ENCODE results near the gene PKMYT1.

PKMYT1 gene

GRCh38 chr16:2992383-2993081 is 12.3 kb upstream of the PKMYT1 start:
- no peak overlapping the region for H3K4me2 ChIP-seq (ENCODE audit: low read length)
- H3K79me2 ChIP-seq (ENCODE audit: control insufficient read depth, insufficient read depth, low read length), result no peaks in the 10 kb centered on the region
- no peak overlapping the region for H4K5ac ChIP-seq (ENCODE audit: low read length)
- H2BK120ac ChIP-seq (ENCODE audit: low read depth, low read length), result no peak overlapping the region
- no peak overlapping the region for H3K23ac ChIP-seq (ENCODE audit: low read length)
- no peak overlapping the region for H3K4me3 ChIP-seq (ENCODE audit: low read length)
- no CpG with 5 or more reads among the region's 14 CpGs for WGBS (ENCODE audit: extremely low coverage, insufficient coverage, low lambda C conversion rate)
- no peaks in the 10 kb centered on the region for H3K79me1 ChIP-seq (ENCODE audit: low read length)
- no peaks in the 10 kb centered on the region for H3K4me1 ChIP-seq (ENCODE audit: control insufficient read depth, low read depth, low read length)
- H2BK15ac ChIP-seq (replicated peaks; ENCODE audit: low read depth), result no peak overlapping the region
- H3K36me3 ChIP-seq (ENCODE audit: control insufficient read depth, insufficient read depth, low read length), result no peaks in the 10 kb centered on the region
- no peak overlapping the region for H3K27ac ChIP-seq (ENCODE audit: low read depth, low read length)
- DNase-seq, result no peak
- H4K8ac ChIP-seq (ENCODE audit: low read depth, low read length), result no peak overlapping the region
- no peak overlapping the region for H3K4ac ChIP-seq (ENCODE audit: low read depth, low read length)
- no peak overlapping the region for H3K56ac ChIP-seq (ENCODE audit: low read length)
- H2AK5ac ChIP-seq (ENCODE audit: low read length), result no peak overlapping the region
- no peak overlapping the region for H3K18ac ChIP-seq (ENCODE audit: low read length)
- no peak overlapping the region for H2BK5ac ChIP-seq (ENCODE audit: low read length)
- no peaks in the 10 kb centered on the region for H3K27me3 ChIP-seq (ENCODE audit: insufficient read depth, low read length, poor library complexity)
- no peak overlapping the region for H3K9ac ChIP-seq (ENCODE audit: low read length)

- Histone ChIP-seq H3K56ac (ENCODE audit: low read length) (no peak overlapping the region), H2BK15ac (replicated peaks; ENCODE audit: low read depth) (no peak overlapping the region), H3K79me1 (ENCODE audit: low read length) (no peaks in the 10 kb centered on the region), H3K36me3 (ENCODE audit: control insufficient read depth, insufficient read depth, low read length) (no peaks in the 10 kb centered on the region), H4K8ac (ENCODE audit: low read depth, low read length) (no peak overlapping the region), H4K5ac (ENCODE audit: low read length) (no peak overlapping the region), H3K27me3 (ENCODE audit: insufficient read depth, low read length, poor library complexity) (no peaks in the 10 kb centered on the region), H3K27ac (ENCODE audit: low read depth, low read length) (no peak overlapping the region), H3K18ac (ENCODE audit: low read length) (no peak overlapping the region), H3K23ac (ENCODE audit: low read length) (no peak overlapping the region), H2AK5ac (ENCODE audit: low read length) (no peak overlapping the region), H3K79me2 (ENCODE audit: control insufficient read depth, insufficient read depth, low read length) (no peaks in the 10 kb centered on the region), H2BK120ac (ENCODE audit: low read depth, low read length) (no peak overlapping the region), H3K4me3 (ENCODE audit: low read length) (no peak overlapping the region), H3K4me1 (ENCODE audit: control insufficient read depth, low read depth, low read length) (no peaks in the 10 kb centered on the region), H3K4ac (ENCODE audit: low read depth, low read length) (no peak overlapping the region), H3K9ac (ENCODE audit: low read length) (no peak overlapping the region), H3K4me2 (ENCODE audit: low read length) (no peak overlapping the region), H2BK5ac (ENCODE audit: low read length) (no peak overlapping the region)
- WGBS (ENCODE audit: extremely low coverage, insufficient coverage, low lambda C conversion rate), result no CpG with 5 or more reads among the region's 12 CpGs
- DNase-seq, result no peak
Observed at GRCh38 chr16:2991566-2992261, 11.5 kb upstream of the PKMYT1 start.

- Histone ChIP-seq H3K79me2 (ENCODE audit: control insufficient read depth, insufficient read depth, low read length) (no peaks in the 10 kb centered on the region), H2BK120ac (ENCODE audit: low read depth, low read length) (no peak overlapping the region), H2AK5ac (ENCODE audit: low read length) (no peak overlapping the region), H4K5ac (ENCODE audit: low read length) (no peak overlapping the region), H3K4me2 (ENCODE audit: low read length) (no peak overlapping the region), H2BK5ac (ENCODE audit: low read length) (no peak overlapping the region), H3K4me3 (ENCODE audit: low read length) (no peak overlapping the region), H3K36me3 (ENCODE audit: control insufficient read depth, insufficient read depth, low read length) (no peaks in the 10 kb centered on the region), H3K18ac (ENCODE audit: low read length) (no peak overlapping the region), H3K56ac (ENCODE audit: low read length) (peak overlapping the region; percentile 42), H3K9ac (ENCODE audit: low read length) (peak overlapping the region; percentile 16), H3K4me1 (ENCODE audit: control insufficient read depth, low read depth, low read length) (no peaks in the 10 kb centered on the region), H3K23ac (ENCODE audit: low read length) (no peak overlapping the region), H3K4ac (ENCODE audit: low read depth, low read length) (no peak overlapping the region), H4K8ac (ENCODE audit: low read depth, low read length) (no peak overlapping the region), H3K27me3 (ENCODE audit: insufficient read depth, low read length, poor library complexity) (no peaks in the 10 kb centered on the region), H3K27ac (ENCODE audit: low read depth, low read length) (no peak overlapping the region), H2BK15ac (replicated peaks; ENCODE audit: low read depth) (no peak overlapping the region), H3K79me1 (ENCODE audit: low read length) (no peaks in the 10 kb centered on the region)
- no CpG with 5 or more reads among the region's 10 CpGs for WGBS (ENCODE audit: extremely low coverage, insufficient coverage, low lambda C conversion rate)
- no peak for DNase-seq
Observed at GRCh38 chr16:2990891-2991290, 10.6 kb upstream of the PKMYT1 start.

DNA sequence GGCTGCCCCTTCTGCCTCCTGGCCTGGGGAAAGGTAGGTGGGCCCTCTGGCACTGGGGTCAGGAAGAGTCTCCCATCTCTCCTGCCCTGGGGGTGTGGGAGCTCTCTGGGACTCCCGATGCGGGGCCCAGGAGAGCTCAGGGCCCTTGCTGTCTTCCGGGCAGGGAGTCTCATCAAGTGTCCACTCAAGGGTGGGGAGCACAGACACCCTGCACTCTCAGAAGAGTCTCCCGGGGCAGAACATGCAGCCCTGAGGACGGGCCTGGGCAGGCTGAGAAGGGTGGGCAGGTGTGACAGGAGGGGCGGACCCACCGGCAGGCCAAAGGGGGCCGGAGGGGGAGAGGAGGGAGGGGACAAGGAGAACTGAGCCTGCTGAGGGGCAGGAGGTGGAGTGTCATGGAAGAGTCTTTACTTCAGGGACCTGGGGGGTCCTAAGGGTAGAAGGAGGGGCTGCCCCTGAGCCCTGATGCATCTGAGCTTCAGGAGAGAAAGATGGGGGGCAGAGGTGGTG is 8.4 kb upstream of the PKMYT1 start:
- no peak overlapping the region for H3K4ac ChIP-seq (ENCODE audit: low read depth, low read length)
- H4K8ac ChIP-seq (ENCODE audit: low read depth, low read length), result no peak overlapping the region
- no peak overlapping the region for H3K9ac ChIP-seq (ENCODE audit: low read length)
- H2AK5ac ChIP-seq (ENCODE audit: low read length), result no peak overlapping the region
- no peak overlapping the region for H2BK5ac ChIP-seq (ENCODE audit: low read length)
- no peak overlapping the region for H3K27ac ChIP-seq (ENCODE audit: low read depth, low read length)
- H3K36me3 ChIP-seq (ENCODE audit: control insufficient read depth, insufficient read depth, low read length), result no peaks in the 10 kb centered on the region
- no peak overlapping the region for H3K23ac ChIP-seq (ENCODE audit: low read length)
- H3K4me1 ChIP-seq (ENCODE audit: control insufficient read depth, low read depth, low read length), result no peaks in the 10 kb centered on the region
- H3K4me3 ChIP-seq (ENCODE audit: low read length), result no peak overlapping the region
- DNase-seq, result no peak
- H3K79me2 ChIP-seq (ENCODE audit: control insufficient read depth, insufficient read depth, low read length), result no peaks in the 10 kb centered on the region
- H3K18ac ChIP-seq (ENCODE audit: low read length), result no peak overlapping the region
- no peak overlapping the region for H2BK15ac ChIP-seq (replicated peaks; ENCODE audit: low read depth)
- no peak overlapping the region for H3K4me2 ChIP-seq (ENCODE audit: low read length)
- no CpG with 5 or more reads among the region's 8 CpGs for WGBS (ENCODE audit: extremely low coverage, insufficient coverage, low lambda C conversion rate)
- H3K79me1 ChIP-seq (ENCODE audit: low read length), result no peaks in the 10 kb centered on the region
- no peaks in the 10 kb centered on the region for H3K27me3 ChIP-seq (ENCODE audit: insufficient read depth, low read length, poor library complexity)
- no peak overlapping the region for H4K5ac ChIP-seq (ENCODE audit: low read length)
- no peak overlapping the region for H2BK120ac ChIP-seq (ENCODE audit: low read depth, low read length)
- H3K56ac ChIP-seq (ENCODE audit: low read length), result no peak overlapping the region

- H3K4ac ChIP-seq (ENCODE audit: low read depth, low read length), result no peak overlapping the region
- no peak for DNase-seq
- no peak overlapping the region for H3K23ac ChIP-seq (ENCODE audit: low read length)
- WGBS (ENCODE audit: extremely low coverage, insufficient coverage, low lambda C conversion rate), result no CpG with 5 or more reads among the region's 8 CpGs
- H3K18ac ChIP-seq (ENCODE audit: low read length), result no peak overlapping the region
- no peak overlapping the region for H2AK5ac ChIP-seq (ENCODE audit: low read length)
- H3K4me1 ChIP-seq (ENCODE audit: control insufficient read depth, low read depth, low read length), result no peaks in the 10 kb centered on the region
- no peak overlapping the region for H2BK5ac ChIP-seq (ENCODE audit: low read length)
- no peaks in the 10 kb centered on the region for H3K79me1 ChIP-seq (ENCODE audit: low read length)
- no peaks in the 10 kb centered on the region for H3K36me3 ChIP-seq (ENCODE audit: control insufficient read depth, insufficient read depth, low read length)
- H3K27ac ChIP-seq (ENCODE audit: low read depth, low read length), result no peak overlapping the region
- no peak overlapping the region for H2BK120ac ChIP-seq (ENCODE audit: low read depth, low read length)
- no peak overlapping the region for H3K56ac ChIP-seq (ENCODE audit: low read length)
- no peak overlapping the region for H3K4me2 ChIP-seq (ENCODE audit: low read length)
- H2BK15ac ChIP-seq (replicated peaks; ENCODE audit: low read depth), result no peak overlapping the region
- H3K79me2 ChIP-seq (ENCODE audit: control insufficient read depth, insufficient read depth, low read length), result no peaks in the 10 kb centered on the region
- H3K4me3 ChIP-seq (ENCODE audit: low read length), result no peak overlapping the region
- H3K27me3 ChIP-seq (ENCODE audit: insufficient read depth, low read length, poor library complexity), result no peaks in the 10 kb centered on the region
- H3K9ac ChIP-seq (ENCODE audit: low read length), result no peak overlapping the region
- H4K5ac ChIP-seq (ENCODE audit: low read length), result no peak overlapping the region
- H4K8ac ChIP-seq (ENCODE audit: low read depth, low read length), result no peak overlapping the region
Observed at GRCh38 chr16:2987833-2988232, 7.6 kb upstream of the PKMYT1 start.

Data from mesendoderm (in vitro differentiated cells).